Renal cortex interstitium (tissue), 15 donors: ENCODE measurements around the gene CDC123. TPM values are rescaled to one million over a fixed set of nuclear protein-coding genes. Genes with fewer than 3 reads are reported as not detected.
"Not testable (repeated sequence)": the region's sequence is repeated elsewhere in the genome, so short reads cannot be mapped to it uniquely, and the experiment has no call there.

Experiments used
- DNase-seq, 11 donors: peaks; one replicate each; pipeline ENCODE4 v3.0.0-alpha.2; 2013; ENCODE audit warnings: low read depth in 9 of 11, low spot score in 4 of 11; ENCODE audit errors: extremely low read depth in 1 of 11
- long read RNA-seq, 16 experiments: transcript quantifications; one replicate each; lab custom pipeline, GENCODE V29; 2026
- polyA plus RNA-seq, 3 donors: library from polyadenylated mRNA; unstranded; fragments of 120-200 nt; gene quantifications; one replicate each; pipeline ENCODE4 v1.2.1, GENCODE V29; 2013; ENCODE audit not compliant: insufficient read length in 3 of 3

CDC123 gene
- polyA plus RNA-seq, result 100 to 1,000 TPM; 105 to 141 (median 123) TPM
- long read RNA-seq, donor 1, transcript CDC123-201 (13 exons, 1,542 nt), result major isoform, 22 of 35 reads
- long read RNA-seq, donor 1, partial matches to known transcripts, result 13 of 35 reads
- long read RNA-seq, donor 1, other reads (novel, unspliced or antisense), result 0 of 35 reads
- long read RNA-seq, donor 2, transcript CDC123-201 (13 exons, 1,542 nt), result major isoform, 19 of 28 reads
- long read RNA-seq, donor 2, partial matches to known transcripts, result 9 of 28 reads
- long read RNA-seq, donor 2, other reads (novel, unspliced or antisense), result 0 of 28 reads
- long read RNA-seq, donor 3, transcript CDC123-201 (13 exons, 1,542 nt), result major isoform, 38 of 60 reads
- long read RNA-seq, donor 3, partial matches to known transcripts, result 21 of 60 reads
- long read RNA-seq, donor 3, other reads (novel, unspliced or antisense), result 0 of 60 reads
- long read RNA-seq, donor 4, transcript CDC123-201 (13 exons, 1,542 nt), result major isoform, 24 of 36 reads
- long read RNA-seq, donor 4, partial matches to known transcripts, result 11 of 36 reads
- long read RNA-seq, donor 4, other reads (novel, unspliced or antisense), result 0 of 36 reads
- long read RNA-seq, donor 5, result 0 reads
- long read RNA-seq, donor 6, transcript CDC123-201 (13 exons, 1,542 nt), result major isoform, 19 of 35 reads
- long read RNA-seq, donor 6, partial matches to known transcripts, result 16 of 35 reads
- long read RNA-seq, donor 6, other reads (novel, unspliced or antisense), result 0 of 35 reads
- long read RNA-seq, donor 7, transcript CDC123-201 (13 exons, 1,542 nt), result major isoform, 25 of 52 reads
- long read RNA-seq, donor 7, partial matches to known transcripts, result 26 of 52 reads
- long read RNA-seq, donor 7, other reads (novel, unspliced or antisense), result 0 of 52 reads
- long read RNA-seq, donor 8, transcript CDC123-201 (13 exons, 1,542 nt), result major isoform, 44 of 89 reads
- long read RNA-seq, donor 8, partial matches to known transcripts, result 44 of 89 reads
- long read RNA-seq, donor 8, other reads (novel, unspliced or antisense), result 0 of 89 reads
- long read RNA-seq, donor 9, transcript CDC123-201 (13 exons, 1,542 nt), result major isoform, 13 of 34 reads
- long read RNA-seq, donor 9, partial matches to known transcripts, result 21 of 34 reads
- long read RNA-seq, donor 9, other reads (novel, unspliced or antisense), result 0 of 34 reads
- long read RNA-seq, donor 10, transcript CDC123-201 (13 exons, 1,542 nt), result major isoform, 18 of 42 reads
- long read RNA-seq, donor 10, partial matches to known transcripts, result 24 of 42 reads
- long read RNA-seq, donor 10, other reads (novel, unspliced or antisense), result 0 of 42 reads
- long read RNA-seq, donor 11, transcript CDC123-201 (13 exons, 1,542 nt), result major isoform, 13 of 24 reads
- long read RNA-seq, donor 11, partial matches to known transcripts, result 11 of 24 reads
- long read RNA-seq, donor 11, other reads (novel, unspliced or antisense), result 0 of 24 reads
- long read RNA-seq, donor 12, transcript CDC123-201 (13 exons, 1,542 nt), result major isoform, 8 of 10 reads
- long read RNA-seq, donor 12, partial matches to known transcripts, result 0 of 10 reads
- long read RNA-seq, donor 12, other reads (novel, unspliced or antisense), result 0 of 10 reads
- long read RNA-seq, donor 13, result 0 reads
- long read RNA-seq, donor 14, transcript CDC123-201 (13 exons, 1,542 nt), result major isoform, 26 of 38 reads
- long read RNA-seq, donor 14, partial matches to known transcripts, result 12 of 38 reads
- long read RNA-seq, donor 14, other reads (novel, unspliced or antisense), result 0 of 38 reads
- long read RNA-seq, donor 15, transcript CDC123-201 (13 exons, 1,542 nt), result major isoform, 13 of 18 reads
- long read RNA-seq, donor 15, partial matches to known transcripts, result 5 of 18 reads
- long read RNA-seq, donor 15, other reads (novel, unspliced or antisense), result 0 of 18 reads
- long read RNA-seq, donor 16, transcript CDC123-201 (13 exons, 1,542 nt), result major isoform, 73 of 124 reads
- long read RNA-seq, donor 16, partial matches to known transcripts, result 45 of 124 reads
- long read RNA-seq, donor 16, other reads (novel, unspliced or antisense), result 5 of 124 reads

GRCh38 chr10:12195603-12196506, at the start of gene CDC123, which contains the start of gene NUDT5:
Gene CDC123 (plus strand): TSS chr10:12196188. CDS start chr10:12196246, 58 bp downstream.
Gene NUDT5 (minus strand): TSS chr10:12195891. CDS start chr10:12186291, 9,600 bp downstream.
- DNase-seq, result peak; percentile 65 to 92 (median 85)

GRCh38 chr10:12150163-12150562, 45.8 kb upstream of the CDC123 start:
- DNase-seq, result no peak

GRCh38 chr10:12154516-12154915, 41.5 kb upstream of the CDC123 start:
- DNase-seq, result no peak

- DNase-seq, result no peak
Observed at GRCh38 chr10:12156367-12157123, 39.4 kb upstream of the CDC123 start.

- DNase-seq, result no peak
Observed at GRCh38 chr10:12158111-12158510, 37.9 kb upstream of the CDC123 start.

- DNase-seq, result no peak
Observed at GRCh38 chr10:12160664-12161063, 35.3 kb upstream of the CDC123 start.

GRCh38 chr10:12162927-12163326, 33.1 kb upstream of the CDC123 start:
- DNase-seq, result no peak

- DNase-seq, result no peak
Observed at GRCh38 chr10:12164085-12164484, 31.9 kb upstream of the CDC123 start.

- no peak for DNase-seq
Observed at GRCh38 chr10:12165036-12165435, 31.0 kb upstream of the CDC123 start.

- no peak for DNase-seq
Observed at GRCh38 chr10:12165999-12166775, 29.8 kb upstream of the CDC123 start.

GRCh38 chr10:12171512-12171911, 24.5 kb upstream of the CDC123 start:
- DNase-seq, result not testable (repeated sequence)

- DNase-seq, result no peak
Observed at GRCh38 chr10:12177642-12178041, 18.3 kb upstream of the CDC123 start.

GRCh38 chr10:12179606-12180170, 16.3 kb upstream of the CDC123 start:
- no peak for DNase-seq

- DNase-seq, result no peak
Observed at GRCh38 chr10:12180221-12180974, 15.6 kb upstream of the CDC123 start.
